Measurements from ENCODE around the gene CFAP410.

CFAP410 gene

GRCh38 chr21:44338971-44339910 is at the start of gene CFAP410:
CFAP410 (minus strand) TSS chr21:44339390; CDS start chr21:44339194, 196 bp downstream.
- DNase-seq (ENCODE audit: low read depth): peak; percentile 95

DNA sequence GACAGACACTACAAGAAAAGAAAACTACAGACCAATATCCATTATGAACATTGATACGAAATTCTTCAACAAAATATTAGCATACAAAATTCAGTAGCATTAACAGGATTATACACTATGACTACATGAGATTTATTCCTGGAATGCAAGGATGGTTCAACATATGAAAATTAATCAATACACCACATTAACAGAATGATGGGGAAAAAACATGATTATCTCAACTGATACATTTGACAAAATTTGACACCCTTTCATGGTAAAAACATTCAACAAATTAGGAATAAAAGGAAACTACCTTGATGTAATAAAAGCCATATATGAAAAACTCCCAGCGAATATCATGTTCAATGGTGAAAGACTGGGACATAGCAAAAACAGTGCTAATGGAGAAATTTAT is 45.8 kb upstream of the CFAP410 start:
- DNase-seq (ENCODE audit: low read depth): no peak

GRCh38 chr21:44383216-44383615 is 44.0 kb upstream of the CFAP410 start:
- no peak for DNase-seq (ENCODE audit: low read depth)

DNA sequence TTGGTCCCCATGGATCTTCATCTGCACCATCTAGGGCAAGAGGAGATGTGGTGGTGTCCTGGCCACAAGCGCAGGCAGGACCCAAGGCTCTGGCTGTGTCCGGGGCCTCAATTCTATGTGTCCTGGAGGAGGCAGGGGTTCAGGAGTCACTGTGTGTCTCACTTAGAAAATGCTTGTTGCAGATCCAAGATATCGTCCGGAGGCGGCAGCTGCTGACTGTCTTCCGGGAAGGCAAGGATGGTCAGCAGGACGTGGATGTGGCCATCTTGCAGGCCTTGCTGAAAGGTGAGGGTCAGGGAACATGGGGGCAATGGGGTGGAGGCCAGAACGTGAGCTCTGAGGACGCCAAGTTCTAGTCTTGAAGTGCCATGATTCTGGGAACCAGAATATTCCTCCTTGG is 43.3 kb upstream of the CFAP410 start:
- DNase-seq (ENCODE audit: low read depth): no peak

- no peak for DNase-seq (ENCODE audit: low read depth)
These were observed 42.7 kb upstream of the CFAP410 start for GRCh38 chr21:44381874-44382273.

GRCh38 chr21:44380876-44381275 is 41.7 kb upstream of the CFAP410 start:
- no peak for DNase-seq (ENCODE audit: low read depth)

GRCh38 chr21:44379991-44380865 is 41.0 kb upstream of the CFAP410 start:
- no peak for DNase-seq (ENCODE audit: low read depth)

- no peak for DNase-seq (ENCODE audit: low read depth)
These were observed 40.3 kb upstream of the CFAP410 start for GRCh38 chr21:44379515-44379848.

DNA sequence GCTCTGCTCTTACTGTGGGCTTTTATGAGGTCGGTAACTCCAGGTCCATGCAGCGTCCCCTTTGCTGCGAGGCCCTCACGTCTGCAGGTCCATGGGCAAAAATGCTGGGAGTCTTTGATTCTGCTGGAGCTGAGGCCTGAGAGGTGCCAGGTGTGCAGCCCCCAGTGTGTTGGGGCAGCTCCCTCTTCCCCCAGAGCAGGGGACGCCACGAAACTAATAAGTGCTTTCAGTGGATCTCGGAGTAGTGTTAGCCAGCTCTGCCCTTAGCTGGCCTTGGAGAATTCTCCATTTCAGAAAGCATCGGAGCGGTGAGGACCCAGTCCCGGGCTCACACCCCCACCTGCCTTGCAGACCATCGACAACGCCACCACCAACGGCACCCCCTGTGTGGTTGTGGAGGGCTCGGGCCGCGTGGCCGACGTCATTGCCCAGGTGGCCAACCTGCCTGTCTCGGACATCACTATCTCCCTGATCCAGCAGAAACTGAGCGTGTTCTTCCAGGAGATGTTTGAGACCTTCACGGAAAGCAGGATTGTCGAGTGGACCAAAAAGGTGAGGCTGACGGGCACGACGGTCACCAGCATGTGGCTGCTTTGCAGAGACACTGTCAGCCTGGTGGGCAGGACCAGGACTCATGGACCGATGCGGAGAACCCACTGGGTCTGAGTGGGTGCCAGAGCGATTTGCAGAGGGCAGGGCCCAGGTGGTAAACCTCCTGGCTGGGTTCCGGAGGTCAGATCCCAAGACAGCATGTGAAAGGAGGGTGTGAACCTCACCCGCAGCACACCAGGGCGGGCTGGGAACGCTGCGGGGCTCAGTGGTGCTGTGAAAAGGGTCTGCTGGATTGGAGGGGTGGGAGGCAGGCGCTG is 39.7 kb upstream of the CFAP410 start:
- DNase-seq (ENCODE audit: low read depth): no peak

- no peak for DNase-seq (ENCODE audit: low read depth)
These were observed 38.9 kb upstream of the CFAP410 start for GRCh38 chr21:44377922-44378645.

DNA sequence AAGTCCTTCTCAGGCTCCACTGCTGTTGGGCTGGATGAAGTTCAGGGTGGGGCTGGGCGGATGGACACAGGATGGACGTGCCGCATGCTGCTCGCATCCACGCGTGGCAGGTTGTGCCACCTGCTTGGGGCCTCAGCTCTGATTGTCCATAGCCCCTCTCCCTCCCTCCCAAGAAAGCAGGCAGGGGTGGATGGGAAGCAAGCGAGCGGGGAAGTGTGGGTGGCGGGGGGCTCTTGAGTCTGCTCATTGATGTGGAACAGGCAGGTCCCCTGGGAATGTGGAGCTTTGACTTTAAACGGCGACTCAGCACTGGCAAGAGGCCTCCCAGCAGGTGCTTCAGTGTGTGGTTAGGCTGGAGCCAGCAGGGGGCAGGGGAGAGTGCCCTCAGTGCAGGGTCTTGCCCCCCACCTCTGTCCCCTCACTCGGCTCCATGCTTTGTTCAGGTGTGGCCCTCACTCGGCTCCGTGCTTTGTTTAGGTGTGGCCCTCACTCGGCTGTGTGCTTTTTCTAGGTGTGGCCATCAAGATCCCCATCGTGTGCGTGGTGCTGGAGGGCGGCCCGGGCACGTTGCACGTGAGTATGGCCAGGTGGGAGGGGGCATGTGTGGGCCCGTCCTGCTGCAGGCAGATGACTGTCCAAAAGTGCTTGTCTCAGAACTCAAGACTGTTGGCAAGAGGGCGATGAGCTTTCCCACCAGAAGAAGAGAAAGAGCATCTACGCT is 38.2 kb upstream of the CFAP410 start:
- no peak for DNase-seq (ENCODE audit: low read depth)

GRCh38 chr21:44376606-44377005 is 37.4 kb upstream of the CFAP410 start:
- DNase-seq (ENCODE audit: low read depth): no peak

DNA sequence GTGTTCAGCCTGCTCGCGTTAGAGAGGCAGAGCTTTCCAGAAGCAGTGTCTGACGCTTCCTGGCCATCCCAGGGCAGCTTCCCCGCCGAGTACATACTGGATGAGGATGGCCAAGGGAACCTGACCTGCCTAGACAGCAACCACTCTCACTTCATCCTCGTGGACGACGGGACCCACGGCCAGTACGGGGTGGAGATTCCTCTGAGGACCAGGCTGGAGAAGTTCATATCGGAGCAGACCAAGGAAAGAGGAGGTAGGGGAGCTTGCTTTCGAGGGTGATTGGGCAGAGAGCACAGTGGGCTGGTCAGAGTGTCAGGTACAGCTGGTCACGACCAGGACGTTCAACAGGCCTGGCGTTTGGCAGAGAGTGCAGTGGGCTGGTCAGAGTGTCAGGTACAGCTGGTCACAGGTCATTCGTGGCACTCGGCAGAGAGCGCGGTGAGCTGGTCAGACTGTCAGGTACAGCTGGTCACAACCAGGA is 36.6 kb upstream of the CFAP410 start:
- DNase-seq (ENCODE audit: low read depth): no peak

- no peak for DNase-seq (ENCODE audit: low read depth)
These were observed 36.1 kb upstream of the CFAP410 start for GRCh38 chr21:44375281-44375651.

GRCh38 chr21:44374601-44375280 is 35.6 kb upstream of the CFAP410 start:
- no peak for DNase-seq (ENCODE audit: low read depth)

- DNase-seq (ENCODE audit: low read depth): no peak
These were observed 33.4 kb upstream of the CFAP410 start for GRCh38 chr21:44372616-44373015.

DNA sequence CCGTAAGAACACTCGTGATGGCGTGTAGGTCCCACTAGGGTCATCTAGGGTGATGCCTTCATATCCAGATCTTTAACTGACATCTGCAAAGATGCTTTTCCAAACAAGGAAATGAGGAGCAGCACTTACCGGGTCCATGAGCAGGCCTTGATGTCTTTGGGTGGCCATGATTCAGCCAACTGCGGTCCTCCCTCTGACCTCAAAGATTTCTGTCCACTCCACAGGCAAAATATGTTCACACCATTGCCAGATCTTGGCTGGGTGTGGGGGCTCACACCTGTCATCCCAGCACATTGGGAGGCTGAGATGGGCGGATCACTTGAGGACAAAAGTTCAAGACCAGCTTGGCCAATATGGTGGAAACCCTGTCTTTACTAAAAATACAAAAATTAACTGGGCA is 32.4 kb upstream of the CFAP410 start:
- DNase-seq (ENCODE audit: low read depth): no peak

GRCh38 chr21:44370786-44371410 is 31.7 kb upstream of the CFAP410 start:
- DNase-seq (ENCODE audit: low read depth): no peak

GRCh38 chr21:44370027-44370735 is 31.0 kb upstream of the CFAP410 start:
- DNase-seq (ENCODE audit: low read depth): no peak

All from fibroblast of gingiva (primary cell).